H9 (cell line): Measurements from ENCODE around the gene ROCK2. TPM values are rescaled to one million over a fixed set of nuclear protein-coding genes. Genes with fewer than 3 reads are reported as not detected.

Experiments used
- DNase-seq: peaks from one replicate; pipeline ENCODE4 v3.0.0-alpha.2; 2017
- H2AFZ ChIP-seq: one replicate; pipeline ENCODE4 v1.6.1; 2013; ENCODE audit warnings: mild to moderate bottlenecking, low read length, control low read depth, moderate library complexity
- H2AK5ac ChIP-seq: 2 replicates; pipeline ENCODE4 v1.6.1; 2013; ENCODE audit warnings: low read length, control low read depth, mixed read lengths; ENCODE audit not compliant: insufficient read length
- H2BK120ac ChIP-seq: one replicate; pipeline ENCODE4 v1.6.1; 2013; ENCODE audit warnings: low read depth, mild to moderate bottlenecking, low read length, control low read depth, inconsistent platforms; ENCODE audit not compliant: poor library complexity, severe bottlenecking
- H2BK12ac ChIP-seq: 2 replicates; pipeline ENCODE4 v1.6.1; 2013; ENCODE audit warnings: low read length, control low read depth, mixed read lengths, low read depth; ENCODE audit not compliant: insufficient read length
- H2BK15ac ChIP-seq: 2 replicates; pipeline ENCODE4 v1.6.1; 2013; ENCODE audit warnings: low read depth, low read length, control low read depth
- H2BK20ac ChIP-seq: one replicate; pipeline ENCODE4 v1.6.1; 2013; ENCODE audit warnings: low read depth, mild to moderate bottlenecking, low read length, control low read depth, inconsistent platforms; ENCODE audit not compliant: poor library complexity, severe bottlenecking
- H2BK5ac ChIP-seq: 2 replicates; pipeline ENCODE4 v1.6.1; 2013; ENCODE audit warnings: low read length, control low read depth, mixed read lengths; ENCODE audit not compliant: insufficient read length
- H3K14ac ChIP-seq: 2 replicates; pipeline ENCODE4 v1.6.1; 2013; ENCODE audit warnings: low read length, control low read depth; ENCODE audit not compliant: insufficient read depth
- H3K18ac ChIP-seq: 2 replicates; pipeline ENCODE4 v1.6.1; 2013; ENCODE audit warnings: low read depth, mild to moderate bottlenecking, mixed read lengths, low read length, control low read depth; ENCODE audit not compliant: insufficient read length
- H3K23ac ChIP-seq: 2 replicates; pipeline ENCODE4 v1.6.1; 2013; ENCODE audit warnings: low read length, control low read depth, mixed read lengths, low read depth; ENCODE audit not compliant: insufficient read length
- H3K23me2 ChIP-seq: 2 replicates; pipeline ENCODE4 v1.6.1; 2013; ENCODE audit warnings: low read depth, mild to moderate bottlenecking, mixed read lengths, low read length, control low read depth; ENCODE audit not compliant: insufficient read length, poor library complexity, severe bottlenecking
- H3K27ac ChIP-seq: 2 replicates; pipeline ENCODE4 v1.5.1; 2013; ENCODE audit warnings: low read length, control low read depth, mixed read lengths, low read depth; ENCODE audit not compliant: insufficient read length
- H3K27me3 ChIP-seq: 2 replicates; pipeline ENCODE4 v1.6.1; 2013; ENCODE audit warnings: low read length, control low read depth, inconsistent platforms; ENCODE audit not compliant: insufficient read depth
- H3K4ac ChIP-seq: 2 replicates; pipeline ENCODE4 v1.6.1; 2013; ENCODE audit warnings: low read depth, mild to moderate bottlenecking, control low read depth, inconsistent platforms, low read length, moderate library complexity
- H3K4me1 ChIP-seq: 2 replicates; pipeline ENCODE4 v1.6.1; 2013; ENCODE audit warnings: low read length, control low read depth, inconsistent platforms; ENCODE audit not compliant: insufficient read depth
- H3K4me2 ChIP-seq: 2 replicates; pipeline ENCODE4 v1.6.1; 2013; ENCODE audit warnings: low read length, control low read depth, mixed read lengths; ENCODE audit not compliant: insufficient read length, insufficient read depth
- H3K56ac ChIP-seq: 2 replicates; pipeline ENCODE4 v1.6.1; 2013; ENCODE audit warnings: low read depth, mild to moderate bottlenecking, mixed read lengths, low read length, control low read depth; ENCODE audit not compliant: insufficient read length
- H3K79me1 ChIP-seq: 2 replicates; pipeline ENCODE4 v1.6.1; 2013; ENCODE audit warnings: low read depth, mild to moderate bottlenecking, moderate library complexity, low read length, control low read depth, inconsistent platforms; ENCODE audit not compliant: insufficient read depth, poor library complexity, severe bottlenecking
- H3K79me2 ChIP-seq: 2 replicates; pipeline ENCODE4 v1.6.1; 2013; ENCODE audit warnings: low read length, control low read depth, inconsistent platforms; ENCODE audit not compliant: insufficient read depth
- H3K9ac ChIP-seq: 2 replicates; pipeline ENCODE4 v1.6.1; 2013; ENCODE audit warnings: low read length, control low read depth, mixed read lengths; ENCODE audit not compliant: insufficient read length; ENCODE audit errors: extremely low read depth
- H3K9me3 ChIP-seq: one replicate; pipeline ENCODE4 v1.6.1; 2013; ENCODE audit warnings: low read depth, low read length, inconsistent platforms; ENCODE audit not compliant: control insufficient read depth
- H3T11ph ChIP-seq: one replicate; pipeline ENCODE4 v1.6.1; 2013; ENCODE audit warnings: mild to moderate bottlenecking, low read length, control low read depth, inconsistent platforms
- H4K20me1 ChIP-seq: one replicate; pipeline ENCODE4 v1.6.1; 2013; ENCODE audit not compliant: control insufficient read depth, insufficient read length, insufficient read depth
- H4K5ac ChIP-seq: 2 replicates; pipeline ENCODE4 v1.6.1; 2013; ENCODE audit warnings: low read depth, mild to moderate bottlenecking, mixed read lengths, low read length, control low read depth; ENCODE audit not compliant: insufficient read length
- H4K8ac ChIP-seq: replicated peaks from 2 replicates; pipeline ENCODE4 v1.6.1; 2013; ENCODE audit warnings: low read length, control low read depth, mixed read lengths, low read depth; ENCODE audit not compliant: insufficient read length
- H4K91ac ChIP-seq: 2 replicates; pipeline ENCODE4 v1.6.1; 2013; ENCODE audit warnings: low read depth, mild to moderate bottlenecking, moderate library complexity, mixed read lengths, low read length, control low read depth; ENCODE audit not compliant: insufficient read length
- H3K27ac Mint-ChIP-seq, 3 experiments: 2 replicates in 2 of 3; 3 replicates in 1 of 3; pipeline ENCODE4 v1.8.0; 2020 to 2021; ENCODE audit warnings: mixed read lengths in 3 of 3, mild to moderate bottlenecking in 1 of 3, moderate library complexity in 1 of 3
- H3K27me3 Mint-ChIP-seq: 2 replicates; pipeline ENCODE4 v1.8.0; 2021; ENCODE audit warnings: low read depth, mild to moderate bottlenecking, moderate library complexity, mixed read lengths
- H3K36me3 Mint-ChIP-seq, 3 experiments: 2 replicates in 2 of 3; 3 replicates in 1 of 3; pipeline ENCODE4 v1.8.0; 2020 to 2021; ENCODE audit warnings: low read depth in 3 of 3, mixed read lengths in 3 of 3; ENCODE audit not compliant: insufficient read depth in 1 of 3
- H3K4me1 Mint-ChIP-seq, 2 experiments: 2 replicates each; pipeline ENCODE4 v1.8.0; 2020; ENCODE audit warnings: mixed read lengths in 2 of 2
- H3K4me3 Mint-ChIP-seq, 2 experiments: 2 replicates in 1 of 2; 3 replicates in 1 of 2; pipeline ENCODE4 v1.8.0; 2020 to 2021; ENCODE audit warnings: mild to moderate bottlenecking in 2 of 2, mixed read lengths in 2 of 2, moderate library complexity in 1 of 2
- H3K9me3 Mint-ChIP-seq, 2 experiments: 2 replicates in 1 of 2; 3 replicates in 1 of 2; pipeline ENCODE4 v1.8.0; 2020; ENCODE audit warnings: mild to moderate bottlenecking in 2 of 2, mixed read lengths in 2 of 2, moderate library complexity in 1 of 2
- CTCF ChIP-seq: fragments of 200-600 bp; sonication (generic); conservative IDR thresholded peaks from 3 replicates; pipeline ENCODE4 v1.8.0; 2021; ENCODE audit warnings: antibody characterized with exemption, mild to moderate bottlenecking
- WGBS: extraction: QIAGEN DNeasy Blood & Tissue Kit; methylation state at CpG from one replicate; pipeline ENCODE4 v1.1.7; 2013; ENCODE audit warnings: missing lambda C conversion rate, low lambda C conversion rate, mixed read lengths; ENCODE audit not compliant: insufficient read length; ENCODE audit errors: extremely low coverage; 5-methylcytosine and 5-hydroxymethylcytosine counted together
- total RNA-seq: library from RNA; stranded (reverse); gene quantifications from 2 replicates; pipeline ENCODE4 v1.2.1, GENCODE V29; 2021

The ROCK2 gene
- total RNA-seq, 1 experiment from 2014 or later: 33.2 TPM

GRCh38 chr2:11187731-11188130 lies 156.7 kb downstream of the ROCK2 start:
- no peaks in the 10 kb centered on the region for H3K9me3 Mint-ChIP-seq
- Histone ChIP-seq H2AK5ac (no peak overlapping the region), H2BK20ac (no peak overlapping the region), H3K14ac (no peak overlapping the region), H2BK12ac (no peak overlapping the region), H3K9me3 (no peaks in the 10 kb centered on the region), H2AFZ (no peak overlapping the region), H4K20me1 (no peaks in the 10 kb centered on the region), H4K5ac (no peak overlapping the region), H3K27ac (no peak overlapping the region), H3K79me1 (no peaks in the 10 kb centered on the region), H3K4ac (no peak overlapping the region), H2BK5ac (no peak overlapping the region), H3K56ac (no peak overlapping the region), H4K91ac (no peak overlapping the region), H3K4me1 (no peaks in the 10 kb centered on the region), H3K79me2 (no peaks in the 10 kb centered on the region), H3T11ph (no peak overlapping the region), H3K4me2 (no peak overlapping the region), H3K9ac (no peak overlapping the region), H3K27me3 (no peaks in the 10 kb centered on the region), H3K18ac (no peak overlapping the region), H4K8ac (no peak overlapping the region), H2BK120ac (no peak overlapping the region), H3K23ac (no peak overlapping the region), H3K23me2 (no peaks in the 10 kb centered on the region), H2BK15ac (no peak overlapping the region)
- no peak for TF ChIP-seq CTCF
- no peaks in the 10 kb centered on the region for H3K4me1 Mint-ChIP-seq
- WGBS: no CpG with 5 or more reads among the region's 2 CpGs
- H3K27ac Mint-ChIP-seq: no peak overlapping the region
- no peak for DNase-seq
- no peaks in the 10 kb centered on the region for H3K27me3 Mint-ChIP-seq
- H3K36me3 Mint-ChIP-seq: peaks cover 0 to 22% (median 19%) of the 10 kb centered on the region in 3 experiments; a peak in 5 of 7 replicates
- H3K4me3 Mint-ChIP-seq: no peak overlapping the region
